Neuronal stem cell (in vitro differentiated cells): Measurements from ENCODE around the gene CAPN9.

Experiments used
- DNase-seq: peaks from one replicate; pipeline ENCODE4 v3.0.0-alpha.2; 2013; ENCODE audit warnings: low spot score
- H2AFZ ChIP-seq: one replicate; pipeline ENCODE4 v1.6.1; 2013; ENCODE audit warnings: mild to moderate bottlenecking, low read length, inconsistent platforms
- H2AK5ac ChIP-seq: 2 replicates; pipeline ENCODE4 v1.6.1; 2013; ENCODE audit warnings: low read depth, mild to moderate bottlenecking, inconsistent platforms, low read length, moderate library complexity, mixed read lengths
- H2BK120ac ChIP-seq: 2 replicates; pipeline ENCODE4 v1.6.1; 2013; ENCODE audit warnings: low read depth, mild to moderate bottlenecking, inconsistent platforms, low read length, moderate library complexity, mixed read lengths
- H2BK12ac ChIP-seq: one replicate; pipeline ENCODE4 v1.6.1; 2013; ENCODE audit warnings: low read length, inconsistent platforms
- H2BK15ac ChIP-seq: 2 replicates; pipeline ENCODE4 v1.6.1; 2013; ENCODE audit warnings: mild to moderate bottlenecking, low read length, inconsistent platforms, mixed read lengths
- H2BK5ac ChIP-seq: one replicate; pipeline ENCODE4 v1.6.1; 2013; ENCODE audit warnings: inconsistent platforms, mild to moderate bottlenecking, low read length, moderate library complexity
- H3K14ac ChIP-seq: one replicate; pipeline ENCODE4 v1.6.1; 2013; ENCODE audit warnings: low read length, inconsistent platforms
- H3K18ac ChIP-seq: 2 replicates; pipeline ENCODE4 v1.6.1; 2013; ENCODE audit warnings: low read length, inconsistent platforms
- H3K23ac ChIP-seq: 2 replicates; pipeline ENCODE4 v1.6.1; 2013; ENCODE audit warnings: low read depth, mild to moderate bottlenecking, mixed read lengths, low read length, inconsistent platforms; ENCODE audit not compliant: poor library complexity
- H3K27ac ChIP-seq: replicated peaks from 3 replicates; pipeline ENCODE4 v1.5.1; 2013; ENCODE audit warnings: low read length, inconsistent platforms
- H3K27me3 ChIP-seq, 3 experiments: 2 replicates each; pipeline ENCODE4 v1.6.1; 2013; ENCODE audit warnings: low read length in 3 of 3, mild to moderate bottlenecking in 2 of 3, inconsistent platforms in 1 of 3, low read depth in 1 of 3, mixed read lengths in 1 of 3, moderate library complexity in 1 of 3; ENCODE audit not compliant: control insufficient read depth in 3 of 3, insufficient read depth in 3 of 3
- H3K36me3 ChIP-seq, 2 donors: replicated peaks in 1 of 2; 2 replicates each; pipeline ENCODE4 v1.6.1; 2013; ENCODE audit warnings: low read length in 2 of 2; ENCODE audit not compliant: control insufficient read depth in 2 of 2, insufficient read depth in 2 of 2
- H3K4ac ChIP-seq: 2 replicates; pipeline ENCODE4 v1.6.1; 2013; ENCODE audit warnings: inconsistent platforms, mild to moderate bottlenecking, low read length, moderate library complexity
- H3K4me1 ChIP-seq, 2 donors: 1 replicate in 1 of 2; 2 replicates in 1 of 2; pipeline ENCODE4 v1.6.1; 2013; ENCODE audit warnings: low read length in 2 of 2, low read depth in 1 of 2; ENCODE audit not compliant: control insufficient read depth in 2 of 2, insufficient read depth in 1 of 2
- H3K4me2 ChIP-seq: one replicate; pipeline ENCODE4 v1.6.1; 2013; ENCODE audit warnings: mild to moderate bottlenecking, low read length, inconsistent platforms; ENCODE audit not compliant: insufficient read depth, poor library complexity, severe bottlenecking
- H3K4me3 ChIP-seq, 2 donors: 2 replicates each; pipeline ENCODE4 v1.5.1; 2013; ENCODE audit warnings: low read length in 2 of 2, mild to moderate bottlenecking in 2 of 2, inconsistent platforms in 1 of 2, moderate library complexity in 1 of 2
- H3K79me1 ChIP-seq: one replicate; pipeline ENCODE4 v1.6.1; 2013; ENCODE audit warnings: low read depth, mild to moderate bottlenecking, inconsistent platforms, low read length, moderate library complexity
- H3K9ac ChIP-seq: one replicate; pipeline ENCODE4 v1.6.1; 2013; ENCODE audit warnings: mild to moderate bottlenecking, low read depth, low read length, inconsistent platforms; ENCODE audit not compliant: poor library complexity
- H3K9me3 ChIP-seq, 2 donors: replicated peaks in 1 of 2; 2 replicates each; pipeline versions ENCODE3 to v1.6.1; 2013; ENCODE audit warnings: low read length in 2 of 2, mild to moderate bottlenecking in 2 of 2, inconsistent platforms in 1 of 2, low read depth in 1 of 2, mixed read lengths in 1 of 2, moderate library complexity in 1 of 2; ENCODE audit not compliant: control insufficient read depth in 2 of 2, insufficient read depth in 1 of 2
- H4K8ac ChIP-seq: one replicate; pipeline ENCODE4 v1.6.1; 2013; ENCODE audit warnings: low read depth, mild to moderate bottlenecking, inconsistent platforms, low read length, moderate library complexity
- H4K91ac ChIP-seq: one replicate; pipeline ENCODE4 v1.6.1; 2013; ENCODE audit warnings: low read length, low read depth, mild to moderate bottlenecking, inconsistent platforms; ENCODE audit not compliant: poor library complexity
- WGBS, 2 donors: extraction: QIAGEN DNeasy Blood & Tissue Kit; methylation state at CpG; one replicate each; pipeline ENCODE4 v1.1.7; 2013; ENCODE audit warnings: missing lambda C conversion rate in 2 of 2, mixed read lengths in 1 of 2; ENCODE audit not compliant: insufficient read length in 2 of 2, insufficient replicate concordance in 1 of 2; ENCODE audit errors: extremely low coverage in 2 of 2; 5-methylcytosine and 5-hydroxymethylcytosine counted together

The CAPN9 gene

GRCh38 chr1:230709619-230710542 lies 37.3 kb upstream of the CAPN9 start:
- no peak overlapping the region for H3K23ac ChIP-seq
- H3K9ac ChIP-seq = peak overlapping the region; percentile 40
- no peaks in the 10 kb centered on the region for H3K9me3 ChIP-seq
- no peak overlapping the region for H2BK12ac ChIP-seq
- peaks cover 0 to 35% (median 0%) of the 10 kb centered on the region in 3 experiments for H3K27me3 ChIP-seq
- no peak overlapping the region for H3K4me3 ChIP-seq
- no peak overlapping the region for H4K8ac ChIP-seq
- H2BK120ac ChIP-seq = no peak overlapping the region
- H3K27ac ChIP-seq = no peak overlapping the region
- H3K4ac ChIP-seq = no peak overlapping the region
- peak overlapping the region; percentile 42 for H3K14ac ChIP-seq
- no peak overlapping the region for H2BK15ac ChIP-seq
- no CpG with 5 or more reads among the region's 18 CpGs for WGBS, 2 donors
- no peak overlapping the region for H3K4me2 ChIP-seq
- peak overlapping the region; percentile 44 for H3K18ac ChIP-seq
- no peak overlapping the region for H2BK5ac ChIP-seq
- peak overlapping the region; percentile 20 for H2AK5ac ChIP-seq
- H3K4me1 ChIP-seq = peaks cover 6 to 10% of the 10 kb centered on the region in 2 donors
- H4K91ac ChIP-seq = no peak overlapping the region
- no peaks in the 10 kb centered on the region for H3K79me1 ChIP-seq
- no peaks in the 10 kb centered on the region for H3K36me3 ChIP-seq
- no peak for DNase-seq
- no peak overlapping the region for H2AFZ ChIP-seq

- DNase-seq = no peak
- no peak overlapping the region for H2BK120ac ChIP-seq
- H3K9ac ChIP-seq = no peak overlapping the region
- no peak overlapping the region for H2BK12ac ChIP-seq
- H3K79me1 ChIP-seq = no peaks in the 10 kb centered on the region
- H3K14ac ChIP-seq = peak overlapping the region; percentile 42
- no peak overlapping the region for H2AFZ ChIP-seq
- no peak overlapping the region for H3K4me3 ChIP-seq
- no peak overlapping the region for H2BK5ac ChIP-seq
- no peak overlapping the region for H4K8ac ChIP-seq
- H3K4me2 ChIP-seq = no peak overlapping the region
- H2BK15ac ChIP-seq = no peak overlapping the region
- H4K91ac ChIP-seq = no peak overlapping the region
- no peaks in the 10 kb centered on the region for H3K9me3 ChIP-seq
- H3K27me3 ChIP-seq = peaks cover 0 to 35% (median 0%) of the 10 kb centered on the region in 3 experiments
- peaks cover 6 to 11% of the 10 kb centered on the region in 2 donors for H3K4me1 ChIP-seq
- whole genome bisulfite sequencing, 2 donors = no CpG with 5 or more reads among the region's 8 CpGs
- no peak overlapping the region for H3K23ac ChIP-seq
- H3K27ac ChIP-seq = no peak overlapping the region
- H3K36me3 ChIP-seq = no peaks in the 10 kb centered on the region
- no peak overlapping the region for H2AK5ac ChIP-seq
- no peak overlapping the region for H3K18ac ChIP-seq
- H3K4ac ChIP-seq = no peak overlapping the region
These were observed 36.7 kb upstream of the CAPN9 start for GRCh38 chr1:230710543-230710904.

GRCh38 chr1:230711245-230711644 lies 35.9 kb upstream of the CAPN9 start:
- Histone ChIP-seq H3K4me1 (peaks cover 6 to 11% of the 10 kb centered on the region in 2 donors), H2BK12ac (no peak overlapping the region), H3K4me2 (no peak overlapping the region), H3K4ac (no peak overlapping the region), H2BK15ac (no peak overlapping the region), H3K79me1 (no peaks in the 10 kb centered on the region), H2BK5ac (no peak overlapping the region), H3K18ac (no peak overlapping the region), H3K27me3 (peaks cover 0 to 35% (median 0%) of the 10 kb centered on the region in 3 experiments), H2AFZ (no peak overlapping the region), H3K9me3 (no peaks in the 10 kb centered on the region), H3K14ac (no peak overlapping the region), H3K9ac (no peak overlapping the region), H4K8ac (no peak overlapping the region), H3K23ac (no peak overlapping the region), H3K4me3 (no peak overlapping the region), H2AK5ac (no peak overlapping the region), H4K91ac (no peak overlapping the region), H3K27ac (no peak overlapping the region), H2BK120ac (no peak overlapping the region), H3K36me3 (no peaks in the 10 kb centered on the region)
- no CpG with 5 or more reads among the region's 3 CpGs for WGBS, 2 donors
- DNase-seq = no peak

- H2AK5ac ChIP-seq = no peak overlapping the region
- no peak overlapping the region for H3K23ac ChIP-seq
- H3K36me3 ChIP-seq = no peaks in the 10 kb centered on the region
- no peak overlapping the region for H3K14ac ChIP-seq
- no CpG with 5 or more reads among the region's 17 CpGs for WGBS, 2 donors
- H3K27ac ChIP-seq = no peak overlapping the region
- H3K27me3 ChIP-seq = peaks cover 0 to 25% (median 0%) of the 10 kb centered on the region in 3 experiments
- no peak overlapping the region for H3K4me2 ChIP-seq
- no peak overlapping the region for H2BK120ac ChIP-seq
- H3K4me3 ChIP-seq = no peak overlapping the region
- H2BK12ac ChIP-seq = no peak overlapping the region
- H3K79me1 ChIP-seq = no peaks in the 10 kb centered on the region
- H2AFZ ChIP-seq = no peak overlapping the region
- peak overlapping the region; percentile 54 for H3K18ac ChIP-seq
- no peak overlapping the region for H2BK5ac ChIP-seq
- no peak overlapping the region for H3K4ac ChIP-seq
- H3K9ac ChIP-seq = no peak overlapping the region
- H4K8ac ChIP-seq = no peak overlapping the region
- peaks cover 6 to 11% of the 10 kb centered on the region in 2 donors for H3K4me1 ChIP-seq
- no peaks in the 10 kb centered on the region for H3K9me3 ChIP-seq
- no peak overlapping the region for H2BK15ac ChIP-seq
- no peak for DNase-seq
- no peak overlapping the region for H4K91ac ChIP-seq
These were observed 34.7 kb upstream of the CAPN9 start for GRCh38 chr1:230712470-230712942.
